Vagina (tissue), 2 donors: ENCODE results near the gene ATP6V0A1.

Experiments used
- CTCF ChIP-seq, 3 experiments: fragments of 450-650 bp in 2 of 3; fragments of 200-600 bp in 1 of 3; sonication (generic) in 1 of 3; IDR thresholded peaks; one replicate each; pipeline ENCODE4 v1.5.1; 2017 to 2019; ENCODE audit warnings: antibody characterized with exemption in 3 of 3, mild to moderate bottlenecking in 2 of 3, moderate library complexity in 2 of 3
- POLR2A ChIP-seq, 2 donors: fragments of 450-650 bp; IDR thresholded peaks; one replicate each; pipeline ENCODE4 v1.6.1; 2017; ENCODE audit warnings: antibody characterized with exemption in 2 of 2, mild to moderate bottlenecking in 2 of 2, moderate library complexity in 2 of 2
- POLR2AphosphoS5 ChIP-seq, 2 donors: sonication (generic); formaldehyde crosslinking; IDR thresholded peaks; one replicate each; pipeline ENCODE4 v1.9.0; 2017; ENCODE audit warnings: antibody characterized with exemption in 2 of 2, mild to moderate bottlenecking in 2 of 2, low read depth in 1 of 2; ENCODE audit not compliant: insufficient read depth in 1 of 2

- TF ChIP-seq CTCF (IDR thresholded peaks at IDR 0.05) = no peak
- no peak for TF ChIP-seq POLR2A (IDR thresholded peaks at IDR 0.05)
- no peak for TF ChIP-seq POLR2AphosphoS5 (IDR thresholded peaks at IDR 0.05; ENCODE audit: insufficient read depth in 1 of 2, low read depth in 1 of 2)
These were observed 18.5 kb downstream of the ATP6V0A1 start for GRCh38 chr17:42477173-42477572.
